ENCODE measurements around the gene SSC5D.
"Not testable (repeated sequence)": the region's sequence is repeated elsewhere in the genome, so short reads cannot be mapped to it uniquely, and the experiment has no call there.

The SSC5D gene

GRCh38 chr19:55492362-55492944 is 4.2 kb downstream of the SSC5D start:
- H3K36me3 ChIP-seq (ENCODE audit: control insufficient read depth, insufficient read depth, low read length) = no peaks in the 10 kb centered on the region
- peaks cover 6% of the 10 kb centered on the region; the same call in 1 of the 2 replicates for H3K27me3 ChIP-seq (ENCODE audit: control insufficient read depth, insufficient read depth, low read length)
- H3K9ac ChIP-seq (ENCODE audit: low read length) = no peak overlapping the region
- H3K4me3 ChIP-seq (ENCODE audit: low read depth, low read length) = no peak overlapping the region
- H3K4me1 ChIP-seq (ENCODE audit: control insufficient read depth, insufficient read depth, low read length) = peaks cover 65% of the 10 kb centered on the region
- H3K27ac ChIP-seq (ENCODE audit: low read depth, low read length) = no peak overlapping the region
- no peaks in the 10 kb centered on the region for H3K9me3 ChIP-seq (ENCODE audit: control insufficient read depth, insufficient read depth, low read depth, low read length)

- Histone ChIP-seq H3K27me3 (ENCODE audit: control insufficient read depth, insufficient read depth, low read length) (peaks cover 6% of the 10 kb centered on the region; the same call in 1 of the 2 replicates), H3K36me3 (ENCODE audit: control insufficient read depth, insufficient read depth, low read length) (no peaks in the 10 kb centered on the region), H3K4me3 (ENCODE audit: low read depth, low read length) (no peak overlapping the region), H3K9ac (ENCODE audit: low read length) (no peak overlapping the region), H3K4me1 (ENCODE audit: control insufficient read depth, insufficient read depth, low read length) (peaks cover 63% of the 10 kb centered on the region), H3K27ac (ENCODE audit: low read depth, low read length) (no peak overlapping the region), H3K9me3 (ENCODE audit: control insufficient read depth, insufficient read depth, low read depth, low read length) (no peaks in the 10 kb centered on the region)
Measured at GRCh38 chr19:55493052-55493644, 4.9 kb downstream of the SSC5D start.

- no peaks in the 10 kb centered on the region for H3K36me3 ChIP-seq (ENCODE audit: control insufficient read depth, insufficient read depth, low read length)
- no peaks in the 10 kb centered on the region for H3K9me3 ChIP-seq (ENCODE audit: control insufficient read depth, insufficient read depth, low read depth, low read length)
- no peak overlapping the region for H3K4me3 ChIP-seq (ENCODE audit: low read depth, low read length)
- H3K27me3 ChIP-seq (ENCODE audit: control insufficient read depth, insufficient read depth, low read length) = peaks cover 6% of the 10 kb centered on the region; the same call in 1 of the 2 replicates
- H3K9ac ChIP-seq (ENCODE audit: low read length) = no peak overlapping the region
- peaks cover 59% of the 10 kb centered on the region for H3K4me1 ChIP-seq (ENCODE audit: control insufficient read depth, insufficient read depth, low read length)
- no peak overlapping the region for H3K27ac ChIP-seq (ENCODE audit: low read depth, low read length)
Measured at GRCh38 chr19:55493645-55494171, 5.5 kb downstream of the SSC5D start.

- Histone ChIP-seq H3K27ac (ENCODE audit: low read depth, low read length) (no peak overlapping the region), H3K27me3 (ENCODE audit: control insufficient read depth, insufficient read depth, low read length) (peaks cover 6% of the 10 kb centered on the region; the same call in 1 of the 2 replicates), H3K9me3 (ENCODE audit: control insufficient read depth, insufficient read depth, low read depth, low read length) (no peaks in the 10 kb centered on the region), H3K4me1 (ENCODE audit: control insufficient read depth, insufficient read depth, low read length) (peaks cover 55% of the 10 kb centered on the region), H3K4me3 (ENCODE audit: low read depth, low read length) (no peak overlapping the region), H3K36me3 (ENCODE audit: control insufficient read depth, insufficient read depth, low read length) (no peaks in the 10 kb centered on the region), H3K9ac (ENCODE audit: low read length) (no peak overlapping the region)
Measured at GRCh38 chr19:55494172-55494761, 6.0 kb downstream of the SSC5D start.

- Histone ChIP-seq H3K4me3 (ENCODE audit: low read depth, low read length) (no peak overlapping the region), H3K4me1 (ENCODE audit: control insufficient read depth, insufficient read depth, low read length) (peaks cover 49% of the 10 kb centered on the region), H3K36me3 (ENCODE audit: control insufficient read depth, insufficient read depth, low read length) (no peaks in the 10 kb centered on the region), H3K9me3 (ENCODE audit: control insufficient read depth, insufficient read depth, low read depth, low read length) (no peaks in the 10 kb centered on the region), H3K9ac (ENCODE audit: low read length) (no peak overlapping the region), H3K27ac (ENCODE audit: low read depth, low read length) (0 out of 2 replicates have a peak overlapping the region, but pooled peaks have one; percentile 5), H3K27me3 (ENCODE audit: control insufficient read depth, insufficient read depth, low read length) (peaks cover 3% of the 10 kb centered on the region; the same call in 1 of the 2 replicates)
Measured at GRCh38 chr19:55495646-55496349, 7.6 kb downstream of the SSC5D start.

GRCh38 chr19:55496820-55497219 is 8.6 kb downstream of the SSC5D start:
- not testable (repeated sequence) for H3K9ac ChIP-seq (ENCODE audit: low read length); H3K36me3 ChIP-seq (ENCODE audit: control insufficient read depth, insufficient read depth, low read length); H3K4me3 ChIP-seq (ENCODE audit: low read depth, low read length); H3K27ac ChIP-seq (ENCODE audit: low read depth, low read length); H3K9me3 ChIP-seq (ENCODE audit: control insufficient read depth, insufficient read depth, low read depth, low read length)
- Histone ChIP-seq H3K27me3 (ENCODE audit: control insufficient read depth, insufficient read depth, low read length) (peaks cover 10% of the 10 kb centered on the region; the same call in 1 of the 2 replicates), H3K4me1 (ENCODE audit: control insufficient read depth, insufficient read depth, low read length) (peaks cover 43% of the 10 kb centered on the region)

GRCh38 chr19:55497763-55498162 is 9.5 kb downstream of the SSC5D start:
- Histone ChIP-seq H3K36me3 (ENCODE audit: control insufficient read depth, insufficient read depth, low read length) (no peaks in the 10 kb centered on the region), H3K9me3 (ENCODE audit: control insufficient read depth, insufficient read depth, low read depth, low read length) (no peaks in the 10 kb centered on the region)

GRCh38 chr19:55498246-55498840 is 10.1 kb downstream of the SSC5D start:
- Histone ChIP-seq H3K9ac (ENCODE audit: low read length) (no peak overlapping the region), H3K27ac (ENCODE audit: low read depth, low read length) (no peak overlapping the region), H3K4me3 (ENCODE audit: low read depth, low read length) (no peak overlapping the region), H3K4me1 (ENCODE audit: control insufficient read depth, insufficient read depth, low read length) (peaks cover 37% of the 10 kb centered on the region), H3K36me3 (ENCODE audit: control insufficient read depth, insufficient read depth, low read length) (no peaks in the 10 kb centered on the region), H3K27me3 (ENCODE audit: control insufficient read depth, insufficient read depth, low read length) (peaks cover 21% of the 10 kb centered on the region), H3K9me3 (ENCODE audit: control insufficient read depth, insufficient read depth, low read depth, low read length) (peaks cover 4% of the 10 kb centered on the region; the same call in 1 of the 2 replicates)

More at GRCh38 chr19:55497763-55498162, 9.5 kb downstream of the SSC5D start:
- H3K27ac ChIP-seq (ENCODE audit: low read depth, low read length) = no peak overlapping the region
- no peak overlapping the region for H3K9ac ChIP-seq (ENCODE audit: low read length)
- H3K4me3 ChIP-seq (ENCODE audit: low read depth, low read length) = no peak overlapping the region
- H3K4me1 ChIP-seq (ENCODE audit: control insufficient read depth, insufficient read depth, low read length) = peaks cover 43% of the 10 kb centered on the region
- H3K27me3 ChIP-seq (ENCODE audit: control insufficient read depth, insufficient read depth, low read length) = peaks cover 16% of the 10 kb centered on the region; the same call in 1 of the 2 replicates

- Histone ChIP-seq H3K4me1 (ENCODE audit: control insufficient read depth, insufficient read depth, low read length) (peaks cover 21% of the 10 kb centered on the region), H3K9me3 (ENCODE audit: control insufficient read depth, insufficient read depth, low read depth, low read length) (peaks cover 6% of the 10 kb centered on the region; the same call in 1 of the 2 replicates), H3K27me3 (ENCODE audit: control insufficient read depth, insufficient read depth, low read length) (peaks cover 29% of the 10 kb centered on the region), H3K9ac (ENCODE audit: low read length) (no peak overlapping the region), H3K27ac (ENCODE audit: low read depth, low read length) (no peak overlapping the region), H3K4me3 (ENCODE audit: low read depth, low read length) (no peak overlapping the region), H3K36me3 (ENCODE audit: control insufficient read depth, insufficient read depth, low read length) (no peaks in the 10 kb centered on the region)
Measured at GRCh38 chr19:55500368-55500952, 12.2 kb downstream of the SSC5D start.

- H3K27me3 ChIP-seq (ENCODE audit: control insufficient read depth, insufficient read depth, low read length) = peaks cover 29% of the 10 kb centered on the region
- H3K9ac ChIP-seq (ENCODE audit: low read length) = no peak overlapping the region
- H3K9me3 ChIP-seq (ENCODE audit: control insufficient read depth, insufficient read depth, low read depth, low read length) = peaks cover 6% of the 10 kb centered on the region; the same call in 1 of the 2 replicates
- H3K4me1 ChIP-seq (ENCODE audit: control insufficient read depth, insufficient read depth, low read length) = peaks cover 3% of the 10 kb centered on the region; the same call in 1 of the 2 replicates
- H3K4me3 ChIP-seq (ENCODE audit: low read depth, low read length) = no peak overlapping the region
- H3K36me3 ChIP-seq (ENCODE audit: control insufficient read depth, insufficient read depth, low read length) = no peaks in the 10 kb centered on the region
- H3K27ac ChIP-seq (ENCODE audit: low read depth, low read length) = no peak overlapping the region
Measured at GRCh38 chr19:55502197-55502952, 14.1 kb downstream of the SSC5D start.

All from HUES6 (cell line).